ENCODE measurements around the gene PPP1R13B. TPM values are rescaled to one million over a fixed set of nuclear protein-coding genes. Genes with fewer than 3 reads are reported as not detected.

The PPP1R13B gene
- total RNA-seq, 1 experiment from 2014 or later: 26.5 TPM

GRCh38 chr14:103749452-103749851 lies 97.9 kb downstream of the PPP1R13B start:
- CTCF ChIA-PET: no interaction called here
- no TSS peak for BruUV-seq (replicated peaks)

DNA sequence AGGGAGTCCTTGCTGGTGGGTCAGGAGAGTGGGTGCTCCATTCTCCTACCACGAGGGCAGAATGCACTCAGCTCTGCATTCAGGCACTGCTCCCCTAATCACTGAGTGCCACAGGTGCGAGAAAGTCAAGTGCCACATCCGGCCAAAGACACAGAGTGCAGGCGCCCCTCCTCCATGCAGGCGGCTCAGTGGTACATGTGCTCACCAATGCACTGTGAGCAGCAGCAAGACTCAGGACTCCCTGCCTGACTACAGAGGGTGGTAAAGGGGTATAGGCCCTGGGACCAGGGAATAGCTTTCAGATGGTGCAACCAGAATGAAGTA lies 98.9 kb downstream of the PPP1R13B start:
- Histone ChIP-seq H2AFZ (no peak overlapping the region), H3K27me3 (ENCODE audit: insufficient read depth, low read depth) (no peaks in the 10 kb centered on the region)

More at GRCh38 chr14:103749452-103749851, 97.9 kb downstream of the PPP1R13B start:
- Histone ChIP-seq H2AFZ (no peak overlapping the region), H3K36me3 (ENCODE audit: low read depth) (no peaks in the 10 kb centered on the region), H3F3A (ENCODE audit: insufficient read depth, low read depth) (peaks cover 14% of the 10 kb centered on the region; the same call in 1 of the 2 replicates), H3K4me1 (replicated peaks; ENCODE audit: insufficient read depth) (peaks cover 10% of the 10 kb centered on the region), H4K20me1 (ENCODE audit: insufficient read depth) (no peaks in the 10 kb centered on the region), H3K4me3 (no peak overlapping the region), H3K79me2 (ENCODE audit: low read depth) (no peaks in the 10 kb centered on the region), H3K9me3 (ENCODE audit: insufficient read depth, low read depth) (no peaks in the 10 kb centered on the region), H3K27me3 (ENCODE audit: insufficient read depth, low read depth) (no peaks in the 10 kb centered on the region), H3K27ac (no peak overlapping the region), H3K4me2 (no peak overlapping the region), H3K9me2 (ENCODE audit: insufficient read depth) (no peaks in the 10 kb centered on the region)
- no peak for TF ChIP-seq EZH2 (IDR thresholded peaks at IDR 0.05; ENCODE audit: low read depth)
- TF ChIP-seq, protein P1, sequence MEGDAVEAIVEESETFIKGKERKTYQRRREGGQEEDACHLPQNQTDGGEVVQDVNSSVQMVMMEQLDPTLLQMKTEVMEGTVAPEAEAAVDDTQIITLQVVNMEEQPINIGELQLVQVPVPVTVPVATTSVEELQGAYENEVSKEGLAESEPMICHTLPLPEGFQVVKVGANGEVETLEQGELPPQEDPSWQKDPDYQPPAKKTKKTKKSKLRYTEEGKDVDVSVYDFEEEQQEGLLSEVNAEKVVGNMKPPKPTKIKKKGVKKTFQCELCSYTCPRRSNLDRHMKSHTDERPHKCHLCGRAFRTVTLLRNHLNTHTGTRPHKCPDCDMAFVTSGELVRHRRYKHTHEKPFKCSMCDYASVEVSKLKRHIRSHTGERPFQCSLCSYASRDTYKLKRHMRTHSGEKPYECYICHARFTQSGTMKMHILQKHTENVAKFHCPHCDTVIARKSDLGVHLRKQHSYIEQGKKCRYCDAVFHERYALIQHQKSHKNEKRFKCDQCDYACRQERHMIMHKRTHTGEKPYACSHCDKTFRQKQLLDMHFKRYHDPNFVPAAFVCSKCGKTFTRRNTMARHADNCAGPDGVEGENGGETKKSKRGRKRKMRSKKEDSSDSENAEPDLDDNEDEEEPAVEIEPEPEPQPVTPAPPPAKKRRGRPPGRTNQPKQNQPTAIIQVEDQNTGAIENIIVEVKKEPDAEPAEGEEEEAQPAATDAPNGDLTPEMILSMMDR (conservative IDR thresholded peaks at IDR 0.05): no peak
- no peak for DNase-seq
- POLR2A ChIA-PET (ENCODE audit: unreplicated experiment): no interaction called here
- intact Hi-C loops (cut with micrococcal nuclease; ENCODE audit: unreplicated experiment): no loop called here

GRCh38 chr14:103746701-103747100 lies 100.7 kb downstream of the PPP1R13B start:
- no peaks in the 10 kb centered on the region for H3K9me3 ChIP-seq (ENCODE audit: insufficient read depth, low read depth)
- H3K4me2 ChIP-seq: no peak overlapping the region
- no TSS peak for BruUV-seq (replicated peaks)
- H4K20me1 ChIP-seq (ENCODE audit: insufficient read depth): no peaks in the 10 kb centered on the region
- 0 out of 2 replicates have a peak, but pooled peaks cover 6% of the 10 kb centered on the region for H3F3A ChIP-seq (ENCODE audit: insufficient read depth, low read depth)
- H3K9me2 ChIP-seq (ENCODE audit: insufficient read depth): no peaks in the 10 kb centered on the region
- ChIA-PET CTCF (no interaction called here), POLR2A (ENCODE audit: unreplicated experiment) (no interaction called here)
- H3K79me2 ChIP-seq (ENCODE audit: low read depth): no peaks in the 10 kb centered on the region
- H3K27ac ChIP-seq: no peak overlapping the region
- no peak overlapping the region for H3K4me3 ChIP-seq
- intact Hi-C loops (cut with micrococcal nuclease; ENCODE audit: unreplicated experiment): no loop called here
- H3K36me3 ChIP-seq (ENCODE audit: low read depth): no peaks in the 10 kb centered on the region
- no peak for DNase-seq
- no peak for TF ChIP-seq EZH2 (IDR thresholded peaks at IDR 0.05; ENCODE audit: low read depth)
- TF ChIP-seq, protein P1 (conservative IDR thresholded peaks at IDR 0.05): no peak
- no peaks in the 10 kb centered on the region for H3K4me1 ChIP-seq (replicated peaks; ENCODE audit: insufficient read depth)
- H2AFZ ChIP-seq: no peak overlapping the region
- no peaks in the 10 kb centered on the region for H3K27me3 ChIP-seq (ENCODE audit: insufficient read depth, low read depth)

More for the DNA sequence above, 98.9 kb downstream of the PPP1R13B start:
- Histone ChIP-seq H3K9me2 (ENCODE audit: insufficient read depth) (no peaks in the 10 kb centered on the region), H4K20me1 (ENCODE audit: insufficient read depth) (no peaks in the 10 kb centered on the region), H3K4me2 (no peak overlapping the region), H3K9me3 (ENCODE audit: insufficient read depth, low read depth) (no peaks in the 10 kb centered on the region), H3K4me1 (replicated peaks; ENCODE audit: insufficient read depth) (peaks cover 9% of the 10 kb centered on the region), H3F3A (ENCODE audit: insufficient read depth, low read depth) (0 out of 2 replicates have a peak, but pooled peaks cover 9% of the 10 kb centered on the region), H3K27ac (no peak overlapping the region), H3K4me3 (no peak overlapping the region), H3K36me3 (ENCODE audit: low read depth) (no peaks in the 10 kb centered on the region), H3K79me2 (ENCODE audit: low read depth) (no peaks in the 10 kb centered on the region)
- no peak for TF ChIP-seq EZH2 (IDR thresholded peaks at IDR 0.05; ENCODE audit: low read depth)
- TF ChIP-seq, protein P1 (conservative IDR thresholded peaks at IDR 0.05): no peak
- intact Hi-C loops (cut with micrococcal nuclease; ENCODE audit: unreplicated experiment): no loop called here
- ChIA-PET CTCF (no interaction called here), POLR2A (ENCODE audit: unreplicated experiment) (no interaction called here)
- no peak for DNase-seq
- BruUV-seq (replicated peaks): no TSS peak

Measured in PC-9 (cell line).